Measurements from ENCODE around the gene FFAR1. TPM values are rescaled to one million over a fixed set of nuclear protein-coding genes. Genes with fewer than 3 reads are reported as not detected.

FFAR1 gene
- total RNA-seq, 2 experiments from 2014 or later = 9.8 to 11.4 TPM

- BruUV-seq (replicated peaks) = no TSS peak
- intact Hi-C loops (cut with micrococcal nuclease; ENCODE audit: unreplicated experiment) = no loop called here
- CTCF ChIA-PET (ENCODE audit: unreplicated experiment) = no interaction called here
- Histone ChIP-seq H3K9me2 (ENCODE audit: insufficient read depth, low read length) (no peaks in the 10 kb centered on the region), H3K9me3 (ENCODE audit: low read length) (no peaks in the 10 kb centered on the region), H3K4me2 (ENCODE audit: low read length) (peak overlapping the region; percentile 47), H3K79me2 (ENCODE audit: insufficient read depth, low read depth, low read length) (no peaks in the 10 kb centered on the region), H3K4me1 (ENCODE audit: insufficient read depth, low read length, poor library complexity, severe bottlenecking) (peaks cover 71% of the 10 kb centered on the region), H4K20me1 (ENCODE audit: insufficient read depth, low read length) (no peaks in the 10 kb centered on the region), H3K36me3 (ENCODE audit: insufficient read depth, low read length) (no peaks in the 10 kb centered on the region), H3K4me3 (ENCODE audit: low read depth, low read length, poor library complexity, severe bottlenecking) (no peak overlapping the region), H3K27ac (ENCODE audit: low read depth, low read length, poor library complexity, severe bottlenecking) (no peak overlapping the region), H2AFZ (ENCODE audit: low read length) (no peak overlapping the region)
- POLR2A ChIA-PET = interaction anchor here (0.8 to 1.3 kb wide), 3 partner anchors 8 to 18 kb away, joined by 3 to 8 read pairs (median 3); no protein-coding TSS in a partner anchor
- TF ChIP-seq, protein P1, sequence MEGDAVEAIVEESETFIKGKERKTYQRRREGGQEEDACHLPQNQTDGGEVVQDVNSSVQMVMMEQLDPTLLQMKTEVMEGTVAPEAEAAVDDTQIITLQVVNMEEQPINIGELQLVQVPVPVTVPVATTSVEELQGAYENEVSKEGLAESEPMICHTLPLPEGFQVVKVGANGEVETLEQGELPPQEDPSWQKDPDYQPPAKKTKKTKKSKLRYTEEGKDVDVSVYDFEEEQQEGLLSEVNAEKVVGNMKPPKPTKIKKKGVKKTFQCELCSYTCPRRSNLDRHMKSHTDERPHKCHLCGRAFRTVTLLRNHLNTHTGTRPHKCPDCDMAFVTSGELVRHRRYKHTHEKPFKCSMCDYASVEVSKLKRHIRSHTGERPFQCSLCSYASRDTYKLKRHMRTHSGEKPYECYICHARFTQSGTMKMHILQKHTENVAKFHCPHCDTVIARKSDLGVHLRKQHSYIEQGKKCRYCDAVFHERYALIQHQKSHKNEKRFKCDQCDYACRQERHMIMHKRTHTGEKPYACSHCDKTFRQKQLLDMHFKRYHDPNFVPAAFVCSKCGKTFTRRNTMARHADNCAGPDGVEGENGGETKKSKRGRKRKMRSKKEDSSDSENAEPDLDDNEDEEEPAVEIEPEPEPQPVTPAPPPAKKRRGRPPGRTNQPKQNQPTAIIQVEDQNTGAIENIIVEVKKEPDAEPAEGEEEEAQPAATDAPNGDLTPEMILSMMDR (conservative IDR thresholded peaks at IDR 0.05; ENCODE audit: low read length) = no peak
- TF ChIP-seq EZH2phosphoT487 (IDR thresholded peaks at IDR 0.05; ENCODE audit: borderline replicate concordance, low read depth, low read length) = no peak
- no peak for DNase-seq (ENCODE audit: low spot score)
Observed at GRCh38 chr19:35313587-35313986, 34.1 kb upstream of the FFAR1 start.

GRCh38 chr19:35314031-35314430 is 33.7 kb upstream of the FFAR1 start:
- TF ChIP-seq, protein P1 (conservative IDR thresholded peaks at IDR 0.05; ENCODE audit: low read length) = no peak
- no peak for TF ChIP-seq EZH2phosphoT487 (IDR thresholded peaks at IDR 0.05; ENCODE audit: borderline replicate concordance, low read depth, low read length)
- BruUV-seq (replicated peaks) = no TSS peak
- H3K9me2 ChIP-seq (ENCODE audit: insufficient read depth, low read length) = no peaks in the 10 kb centered on the region
- no peaks in the 10 kb centered on the region for H3K36me3 ChIP-seq (ENCODE audit: insufficient read depth, low read length)
- H3K9me3 ChIP-seq (ENCODE audit: low read length) = no peaks in the 10 kb centered on the region
- H3K4me3 ChIP-seq (ENCODE audit: low read depth, low read length, poor library complexity, severe bottlenecking) = no peak overlapping the region
- no peak overlapping the region for H3K27ac ChIP-seq (ENCODE audit: low read depth, low read length, poor library complexity, severe bottlenecking)
- peak overlapping the region; percentile 47; the same call in 1 of the 2 replicates for H3K4me2 ChIP-seq (ENCODE audit: low read length)
- DNase-seq (ENCODE audit: low spot score) = no peak
- peaks cover 71% of the 10 kb centered on the region for H3K4me1 ChIP-seq (ENCODE audit: insufficient read depth, low read length, poor library complexity, severe bottlenecking)
- H4K20me1 ChIP-seq (ENCODE audit: insufficient read depth, low read length) = no peaks in the 10 kb centered on the region
- intact Hi-C loops (cut with micrococcal nuclease; ENCODE audit: unreplicated experiment) = no loop called here
- H2AFZ ChIP-seq (ENCODE audit: low read length) = no peak overlapping the region
- H3K79me2 ChIP-seq (ENCODE audit: insufficient read depth, low read depth, low read length) = no peaks in the 10 kb centered on the region
- ChIA-PET POLR2A (interaction anchor here (1.0 kb wide), 1 partner anchor 9 kb away, joined by 3 read pairs; no protein-coding TSS in a partner anchor), CTCF (ENCODE audit: unreplicated experiment) (no interaction called here)

- Histone ChIP-seq H3K36me3 (ENCODE audit: insufficient read depth, low read length) (no peaks in the 10 kb centered on the region), H3K4me3 (ENCODE audit: low read depth, low read length, poor library complexity, severe bottlenecking) (no peak overlapping the region), H3K9me2 (ENCODE audit: insufficient read depth, low read length) (no peaks in the 10 kb centered on the region), H3K4me1 (ENCODE audit: insufficient read depth, low read length, poor library complexity, severe bottlenecking) (peaks cover 71% of the 10 kb centered on the region), H3K4me2 (ENCODE audit: low read length) (no peak overlapping the region), H2AFZ (ENCODE audit: low read length) (no peak overlapping the region), H3K27ac (ENCODE audit: low read depth, low read length, poor library complexity, severe bottlenecking) (no peak overlapping the region), H3K9me3 (ENCODE audit: low read length) (no peaks in the 10 kb centered on the region), H4K20me1 (ENCODE audit: insufficient read depth, low read length) (no peaks in the 10 kb centered on the region), H3K79me2 (ENCODE audit: insufficient read depth, low read depth, low read length) (no peaks in the 10 kb centered on the region)
- CTCF ChIA-PET (ENCODE audit: unreplicated experiment) = no interaction called here
- no TSS peak for BruUV-seq (replicated peaks)
- TF ChIP-seq, protein P1 (conservative IDR thresholded peaks at IDR 0.05; ENCODE audit: low read length) = no peak
- no peak for TF ChIP-seq EZH2phosphoT487 (IDR thresholded peaks at IDR 0.05; ENCODE audit: borderline replicate concordance, low read depth, low read length)
- intact Hi-C loops (cut with micrococcal nuclease; ENCODE audit: unreplicated experiment) = no loop called here
- POLR2A ChIA-PET = interaction anchor here (0.6 to 1.4 kb wide), 4 partner anchors 8 to 173 kb away, joined by 3 to 5 read pairs (median 3); no protein-coding TSS in a partner anchor
- no peak for DNase-seq (ENCODE audit: low spot score)
Observed at GRCh38 chr19:35314858-35315470, 32.7 kb upstream of the FFAR1 start.
